Activated CD8-positive, alpha-beta memory T cell treated with anti-CD3 and anti-CD28 coated beads for 4 hours (primary cell): ENCODE data around the gene FGF2.
"Not testable (repeated sequence)": the region's sequence is repeated elsewhere in the genome, so short reads cannot be mapped to it uniquely, and the experiment has no call there.

Experiments used
- DNase-seq, 2 donors: peaks; one replicate each; pipeline ENCODE4 v3.0.0-alpha.2; 2020; ENCODE audit warnings: low read depth in 2 of 2

Gene FGF2

GRCh38 chr4:122847931-122848330 lies 21.3 kb downstream of the FGF2 start:
- no peak for DNase-seq

- DNase-seq, result not testable (repeated sequence)
Observed at GRCh38 chr4:122849789-122850188, 23.2 kb downstream of the FGF2 start.

GRCh38 chr4:122851568-122851967 lies 24.9 kb downstream of the FGF2 start:
- no peak for DNase-seq

GRCh38 chr4:122854447-122855352 lies 28.1 kb downstream of the FGF2 start:
- no peak for DNase-seq

- no peak for DNase-seq
Observed at GRCh38 chr4:122855353-122855890, 28.8 kb downstream of the FGF2 start.

GRCh38 chr4:122857160-122857559 lies 30.5 kb downstream of the FGF2 start:
- no peak for DNase-seq

GRCh38 chr4:122858705-122859104 lies 32.1 kb downstream of the FGF2 start:
- no peak for DNase-seq

- DNase-seq, result no peak
Observed at GRCh38 chr4:122861172-122861943, 34.7 kb downstream of the FGF2 start.

GRCh38 chr4:122863639-122864038 lies 37.0 kb downstream of the FGF2 start:
- DNase-seq, result no peak

GRCh38 chr4:122865425-122865824 lies 38.8 kb downstream of the FGF2 start:
- DNase-seq, result no peak

GRCh38 chr4:122868235-122868634 lies 41.6 kb downstream of the FGF2 start:
- DNase-seq, result not testable (repeated sequence)

- no peak for DNase-seq
Observed at GRCh38 chr4:122873146-122873545, 46.5 kb downstream of the FGF2 start.

- no peak for DNase-seq
Observed at GRCh38 chr4:122873821-122874593, 47.4 kb downstream of the FGF2 start.

- no peak for DNase-seq
Observed at GRCh38 chr4:122875949-122876348, 49.3 kb downstream of the FGF2 start.

- no peak for DNase-seq
Observed at GRCh38 chr4:122876456-122876855, 49.8 kb downstream of the FGF2 start.

GRCh38 chr4:122879001-122879400 lies 52.4 kb downstream of the FGF2 start:
- DNase-seq, result no peak

GRCh38 chr4:122882857-122883735 lies 56.5 kb downstream of the FGF2 start:
- no peak for DNase-seq

- no peak for DNase-seq
Observed at GRCh38 chr4:122884499-122884898, 57.9 kb downstream of the FGF2 start.

GRCh38 chr4:122889726-122890125 lies 63.1 kb downstream of the FGF2 start:
- no peak for DNase-seq

GRCh38 chr4:122890147-122890795 lies 63.6 kb downstream of the FGF2 start:
- DNase-seq, result no peak
